DOHH2 (cell line): ENCODE measurements around the gene KIF21B.

ENCODE experiments used
- EZH2phosphoT487 ChIP-seq: fragments of 200-600 bp; sonication (generic); IDR thresholded peaks from 2 replicates; pipeline ENCODE4 v1.6.1; 2017; ENCODE audit warnings: borderline replicate concordance, mild to moderate bottlenecking, antibody characterized with exemption, low read length, moderate library complexity, mixed read lengths
- TF ChIP-seq, protein P1 (sequence below): fragments of 200-600 bp; sonication (generic); IDR thresholded peaks from one replicate; pipeline ENCODE4 v1.5.1; 2014; ENCODE audit warnings: antibody characterized with exemption, mild to moderate bottlenecking, low read depth, low read length; ENCODE audit not compliant: poor library complexity, severe bottlenecking

DNA sequence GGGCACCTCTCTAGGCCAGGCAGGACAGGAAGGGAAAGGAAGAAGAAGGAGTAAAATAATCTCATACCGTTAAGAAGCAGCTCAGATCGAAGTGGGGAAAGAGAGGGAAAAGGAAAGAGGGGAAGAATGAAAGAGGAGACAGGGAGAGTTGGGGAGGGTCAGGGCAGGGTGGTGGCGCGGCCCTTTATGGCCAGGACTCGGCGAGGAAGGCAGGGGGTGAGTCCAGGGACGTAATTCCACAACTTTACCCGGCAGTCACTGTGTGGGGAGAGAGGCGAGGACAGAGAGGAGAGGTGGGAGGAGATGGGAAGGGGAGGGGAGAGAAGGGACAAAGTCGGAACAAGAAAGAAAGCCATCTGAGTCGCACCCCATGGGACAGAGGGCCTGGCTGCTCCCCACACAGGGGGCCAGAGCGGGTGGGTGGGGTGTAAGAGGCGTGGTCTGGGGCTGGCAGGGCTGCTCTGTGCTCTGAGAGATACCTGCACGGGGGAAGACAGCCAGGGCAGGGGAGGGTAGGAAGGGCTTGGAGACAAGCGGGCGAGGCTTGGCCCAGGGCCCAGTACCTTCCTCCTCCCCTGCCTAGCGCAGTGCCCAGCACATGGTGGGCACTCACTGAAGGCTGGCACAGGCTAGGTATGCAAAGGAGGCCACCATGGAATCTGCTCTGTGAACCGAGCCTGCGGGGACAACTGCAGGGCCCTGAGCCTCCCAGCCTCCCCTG, 49.4 kb downstream of the KIF21B start:
- TF ChIP-seq, protein P1, sequence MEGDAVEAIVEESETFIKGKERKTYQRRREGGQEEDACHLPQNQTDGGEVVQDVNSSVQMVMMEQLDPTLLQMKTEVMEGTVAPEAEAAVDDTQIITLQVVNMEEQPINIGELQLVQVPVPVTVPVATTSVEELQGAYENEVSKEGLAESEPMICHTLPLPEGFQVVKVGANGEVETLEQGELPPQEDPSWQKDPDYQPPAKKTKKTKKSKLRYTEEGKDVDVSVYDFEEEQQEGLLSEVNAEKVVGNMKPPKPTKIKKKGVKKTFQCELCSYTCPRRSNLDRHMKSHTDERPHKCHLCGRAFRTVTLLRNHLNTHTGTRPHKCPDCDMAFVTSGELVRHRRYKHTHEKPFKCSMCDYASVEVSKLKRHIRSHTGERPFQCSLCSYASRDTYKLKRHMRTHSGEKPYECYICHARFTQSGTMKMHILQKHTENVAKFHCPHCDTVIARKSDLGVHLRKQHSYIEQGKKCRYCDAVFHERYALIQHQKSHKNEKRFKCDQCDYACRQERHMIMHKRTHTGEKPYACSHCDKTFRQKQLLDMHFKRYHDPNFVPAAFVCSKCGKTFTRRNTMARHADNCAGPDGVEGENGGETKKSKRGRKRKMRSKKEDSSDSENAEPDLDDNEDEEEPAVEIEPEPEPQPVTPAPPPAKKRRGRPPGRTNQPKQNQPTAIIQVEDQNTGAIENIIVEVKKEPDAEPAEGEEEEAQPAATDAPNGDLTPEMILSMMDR: no peak
- TF ChIP-seq EZH2phosphoT487: no peak
